HEK293T (cell line): ENCODE measurements around the gene FHIT.

Experiments
- CTCF ChIA-PET: fragments of 350-600 bp; formaldehyde crosslinking; extraction: SDS; loops from one replicate; lab custom pipeline; 2021; ENCODE audit warnings: antibody characterized with exemption, inconsistent platforms; lab: Yijun Ruan, JAX
- POLR2A ChIA-PET: fragments of 350-600 bp; formaldehyde crosslinking; extraction: SDS; loops from one replicate; lab custom pipeline; 2020; ENCODE audit warnings: antibody characterized with exemption, inconsistent platforms; lab: Yijun Ruan, JAX
- DNase-seq: peaks from one replicate; pipeline ENCODE4 v3.0.0; 2012; ENCODE audit warnings: mixed read lengths; ENCODE audit errors: extremely low spot score
- ARNT ChIP-seq: fragments of 450-650 bp; IDR thresholded peaks from 2 replicates; pipeline ENCODE4 v1.6.1; 2017; ENCODE audit warnings: mild to moderate bottlenecking
- BHLHE40 ChIP-seq: fragments of 450-650 bp; IDR thresholded peaks from 2 replicates; pipeline ENCODE4 v1.6.1; 2016; ENCODE audit warnings: mild to moderate bottlenecking, moderate library complexity, borderline replicate concordance
- CTBP1 ChIP-seq: fragments of 450-650 bp; IDR thresholded peaks from 2 replicates; pipeline ENCODE4 v1.6.1; 2016; ENCODE audit warnings: borderline replicate concordance
- ELF4 ChIP-seq: fragments of 450-650 bp; IDR thresholded peaks from 2 replicates; pipeline ENCODE4 v1.6.1; 2017; ENCODE audit warnings: antibody characterized with exemption
- FOXA1 ChIP-seq: fragments of 450-650 bp; IDR thresholded peaks from 2 replicates; pipeline ENCODE4 v1.6.1; 2016; ENCODE audit warnings: mild to moderate bottlenecking
- FOXK2 ChIP-seq: fragments of 450-650 bp; IDR thresholded peaks from 2 replicates; pipeline ENCODE4 v1.6.1; 2016; ENCODE audit warnings: mild to moderate bottlenecking
- FOXM1 ChIP-seq: fragments of 450-650 bp; IDR thresholded peaks from 2 replicates; pipeline ENCODE4 v1.6.1; 2017; ENCODE audit warnings: mild to moderate bottlenecking, borderline replicate concordance
- HDGF ChIP-seq: fragments of 450-650 bp; IDR thresholded peaks from 2 replicates; pipeline ENCODE4 v1.6.1; 2017; ENCODE audit warnings: antibody characterized with exemption, borderline replicate concordance
- L3MBTL2 ChIP-seq: fragments of 450-650 bp; conservative IDR thresholded peaks from 2 replicates; pipeline ENCODE4 v1.6.1; 2016; ENCODE audit warnings: mild to moderate bottlenecking
- LEF1 ChIP-seq: fragments of 450-650 bp; IDR thresholded peaks from 2 replicates; pipeline ENCODE4 v1.6.1; 2017; ENCODE audit warnings: mild to moderate bottlenecking, borderline replicate concordance
- NFRKB ChIP-seq: fragments of 450-650 bp; IDR thresholded peaks from 2 replicates; pipeline ENCODE4 v1.6.1; 2016; ENCODE audit warnings: mild to moderate bottlenecking, moderate library complexity
- PKNOX1 ChIP-seq: fragments of 450-650 bp; IDR thresholded peaks from 2 replicates; pipeline ENCODE4 v1.6.1; 2016
- SP1 ChIP-seq: fragments of 450-650 bp; IDR thresholded peaks from 2 replicates; pipeline ENCODE4 v1.6.1; 2017
- SUZ12 ChIP-seq: fragments of 450-650 bp; IDR thresholded peaks from 2 replicates; pipeline ENCODE4 v1.6.1; 2016; ENCODE audit warnings: mild to moderate bottlenecking
- TARDBP ChIP-seq: fragments of 450-650 bp; IDR thresholded peaks from 2 replicates; pipeline ENCODE4 v1.6.1; 2016
- ZNF384 ChIP-seq: fragments of 450-650 bp; IDR thresholded peaks from 2 replicates; pipeline ENCODE4 v1.6.1; 2016

The FHIT gene

GRCh38 chr3:59839283-59839682, 1412.0 kb downstream of the FHIT start:
- no peak for DNase-seq
- CTCF ChIA-PET: no interaction called here
- POLR2A ChIA-PET: no interaction called here
- no peak for TF ChIP-seq FOXM1
- no peak for TF ChIP-seq SP1
- no peak for TF ChIP-seq L3MBTL2
- TF ChIP-seq BHLHE40: no peak
- TF ChIP-seq ELF4: no peak
- no peak for TF ChIP-seq LEF1
- TF ChIP-seq HDGF: no peak
- TF ChIP-seq SUZ12: no peak
- no peak for TF ChIP-seq ARNT
- TF ChIP-seq PKNOX1: no peak
- TF ChIP-seq ZNF384: no peak
- no peak for TF ChIP-seq CTBP1
- TF ChIP-seq NFRKB: no peak
- no peak for TF ChIP-seq FOXK2
- TF ChIP-seq TARDBP: no peak
- no peak for TF ChIP-seq FOXA1

- no peak for TF ChIP-seq FOXK2
- TF ChIP-seq BHLHE40: no peak
- TF ChIP-seq LEF1: no peak
- TF ChIP-seq SP1: no peak
- TF ChIP-seq FOXM1: no peak
- no peak for TF ChIP-seq FOXA1
- no peak for TF ChIP-seq L3MBTL2
- no peak for TF ChIP-seq HDGF
- no peak for TF ChIP-seq NFRKB
- no peak for TF ChIP-seq ELF4
- TF ChIP-seq SUZ12: no peak
- TF ChIP-seq TARDBP: no peak
- DNase-seq: no peak
- CTCF ChIA-PET: no interaction called here
- POLR2A ChIA-PET: no interaction called here
Measured at GRCh38 chr3:59836531-59836930, 1414.7 kb downstream of the FHIT start.

GRCh38 chr3:59832702-59833101, 1418.5 kb downstream of the FHIT start:
- CTCF ChIA-PET: no interaction called here
- DNase-seq: no peak
- POLR2A ChIA-PET: no interaction called here
- no peak for TF ChIP-seq FOXA1

- no peak for TF ChIP-seq HDGF
- no peak for TF ChIP-seq CTBP1
- no peak for TF ChIP-seq FOXK2
- no peak for TF ChIP-seq ELF4
- no peak for TF ChIP-seq PKNOX1
- TF ChIP-seq SP1: no peak
- TF ChIP-seq ARNT: no peak
- TF ChIP-seq ZNF384: no peak
- TF ChIP-seq FOXA1: no peak
- no peak for TF ChIP-seq NFRKB
- no peak for TF ChIP-seq TARDBP
- no peak for TF ChIP-seq SUZ12
- TF ChIP-seq L3MBTL2: no peak
- no peak for TF ChIP-seq LEF1
- TF ChIP-seq FOXM1: no peak
- TF ChIP-seq BHLHE40: no peak
- no peak for DNase-seq
- ChIA-PET POLR2A (no interaction called here), CTCF (no interaction called here)
Measured at GRCh38 chr3:59832241-59832640, 1419.0 kb downstream of the FHIT start.

- ChIA-PET CTCF (no interaction called here), POLR2A (no interaction called here)
Measured at GRCh38 chr3:59831394-59831793, 1419.9 kb downstream of the FHIT start.

GRCh38 chr3:59829527-59829926, 1421.7 kb downstream of the FHIT start:
- POLR2A ChIA-PET: no interaction called here
- TF ChIP-seq BHLHE40 (no peak), FOXA1 (no peak), L3MBTL2 (no peak), ELF4 (no peak), FOXM1 (no peak), ZNF384 (no peak), FOXK2 (no peak), SP1 (no peak), CTBP1 (no peak), PKNOX1 (no peak)
- DNase-seq: no peak
- CTCF ChIA-PET: no interaction called here

More at GRCh38 chr3:59831394-59831793, 1419.9 kb downstream of the FHIT start:
- TF ChIP-seq BHLHE40 (no peak), ZNF384 (no peak), SP1 (no peak), LEF1 (no peak), FOXK2 (no peak), HDGF (no peak), PKNOX1 (no peak), TARDBP (no peak), SUZ12 (no peak), FOXA1 (no peak)
- DNase-seq: no peak
